Urinary bladder (tissue), 4 donors: Measurements from ENCODE around the gene MKNK2. TPM values are rescaled to one million over a fixed set of nuclear protein-coding genes. Genes with fewer than 3 reads are reported as not detected.

Source experiments
- DNase-seq: peaks from one replicate; pipeline ENCODE4 v3.0.0-alpha.2; 2015; ENCODE audit errors: extremely low spot score
- H3K27ac ChIP-seq: one replicate; pipeline ENCODE4 v1.5.1; 2013; ENCODE audit warnings: low read depth, mild to moderate bottlenecking, moderate library complexity
- H3K36me3 ChIP-seq: one replicate; pipeline ENCODE4 v1.6.1; 2013; ENCODE audit warnings: mild to moderate bottlenecking, moderate library complexity; ENCODE audit not compliant: insufficient read depth
- H3K4me1 ChIP-seq: one replicate; pipeline ENCODE4 v1.6.1; 2013; ENCODE audit warnings: mild to moderate bottlenecking, moderate library complexity; ENCODE audit not compliant: insufficient read depth
- H3K4me3 ChIP-seq: one replicate; pipeline ENCODE4 v1.5.1; 2013; ENCODE audit warnings: low read depth, low read length
- WGBS: extraction: QIAGEN DNeasy Blood & Tissue Kit; methylation state at CpG from one replicate; pipeline ENCODE4 v1.1.7; 2013; 5-methylcytosine and 5-hydroxymethylcytosine counted together
- polyA plus RNA-seq: library from polyadenylated mRNA; stranded (reverse); fragments of 200-250 nt; gene quantifications from one replicate; pipeline ENCODE4 v1.2.3, GENCODE V29; 2013
- total RNA-seq: library from RNA; depleted of rRNA; stranded (reverse); fragments of >200 nt; gene quantifications from one replicate; pipeline ENCODE4 v1.2.3, GENCODE V29; 2014
- donor health status: healthy with polysubstance abuse.
- donor health status: healthy.

The MKNK2 gene
- total and polyA plus RNA-seq, 2 donors = 21.5 to 144 TPM

DNA sequence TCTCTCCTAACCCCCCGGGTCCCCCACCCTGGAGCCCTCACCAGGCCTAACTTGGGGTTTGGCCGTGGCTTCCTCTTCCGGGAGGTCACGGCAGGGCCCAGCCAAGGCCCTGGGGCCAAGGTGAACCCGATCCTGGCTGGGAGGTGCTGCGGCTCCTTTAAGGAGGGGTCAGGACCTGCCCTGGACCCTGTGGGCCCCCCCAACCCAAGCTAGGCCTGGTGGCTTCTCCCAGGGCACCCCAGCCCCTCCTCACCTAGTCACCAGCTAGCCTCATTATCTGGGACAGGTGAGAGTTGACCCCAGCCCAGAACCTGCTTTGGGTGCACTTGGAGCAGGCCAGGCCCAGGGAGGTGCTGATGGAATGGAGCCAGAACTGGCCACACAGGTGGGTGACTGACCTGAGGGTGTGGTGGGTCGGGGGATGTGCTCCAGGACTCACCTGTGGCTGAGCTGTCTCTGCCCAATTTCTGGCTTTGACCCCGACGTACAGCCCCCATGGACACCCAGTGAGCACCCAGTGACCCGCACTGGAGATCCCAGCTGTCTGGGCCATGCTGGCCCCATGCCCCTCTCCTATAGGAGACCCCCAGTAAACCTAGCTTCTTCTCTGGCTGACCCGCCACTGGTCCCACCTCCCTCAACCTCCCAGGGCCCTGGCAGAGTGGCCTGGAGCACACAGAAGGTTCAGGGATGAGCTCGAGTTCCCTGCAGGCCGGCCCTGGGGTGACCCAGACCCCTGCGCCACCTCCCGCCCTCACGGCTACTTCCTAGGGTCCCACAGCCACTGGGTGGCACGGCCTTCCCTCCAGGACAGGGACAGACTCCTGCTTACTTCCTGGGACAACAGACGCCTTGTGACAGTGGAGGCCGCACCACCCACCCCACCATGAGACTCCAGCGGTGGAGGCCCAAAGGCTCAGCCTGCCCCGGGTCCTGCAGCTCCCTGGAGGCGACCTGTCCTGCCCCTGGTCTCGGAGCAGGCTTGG, 6.7 kb upstream of the MKNK2 start:
- 78% methylated on average over 23 of the region's 23 CpGs for WGBS
- H3K4me1 ChIP-seq = peaks cover 6% of the 10 kb centered on the region
- no peak for DNase-seq
- H3K4me3 ChIP-seq = no peak overlapping the region
- no peaks in the 10 kb centered on the region for H3K36me3 ChIP-seq
- H3K27ac ChIP-seq = peak overlapping the region; percentile 68

GRCh38 chr19:2056837-2057192, 5.8 kb upstream of the MKNK2 start:
- 42% methylated on average over 5 of the region's 5 CpGs for WGBS
- peaks cover 6% of the 10 kb centered on the region for H3K4me1 ChIP-seq
- no peaks in the 10 kb centered on the region for H3K36me3 ChIP-seq
- peak overlapping the region; percentile 86 for H3K27ac ChIP-seq
- H3K4me3 ChIP-seq = no peak overlapping the region
- DNase-seq = no peak

DNA sequence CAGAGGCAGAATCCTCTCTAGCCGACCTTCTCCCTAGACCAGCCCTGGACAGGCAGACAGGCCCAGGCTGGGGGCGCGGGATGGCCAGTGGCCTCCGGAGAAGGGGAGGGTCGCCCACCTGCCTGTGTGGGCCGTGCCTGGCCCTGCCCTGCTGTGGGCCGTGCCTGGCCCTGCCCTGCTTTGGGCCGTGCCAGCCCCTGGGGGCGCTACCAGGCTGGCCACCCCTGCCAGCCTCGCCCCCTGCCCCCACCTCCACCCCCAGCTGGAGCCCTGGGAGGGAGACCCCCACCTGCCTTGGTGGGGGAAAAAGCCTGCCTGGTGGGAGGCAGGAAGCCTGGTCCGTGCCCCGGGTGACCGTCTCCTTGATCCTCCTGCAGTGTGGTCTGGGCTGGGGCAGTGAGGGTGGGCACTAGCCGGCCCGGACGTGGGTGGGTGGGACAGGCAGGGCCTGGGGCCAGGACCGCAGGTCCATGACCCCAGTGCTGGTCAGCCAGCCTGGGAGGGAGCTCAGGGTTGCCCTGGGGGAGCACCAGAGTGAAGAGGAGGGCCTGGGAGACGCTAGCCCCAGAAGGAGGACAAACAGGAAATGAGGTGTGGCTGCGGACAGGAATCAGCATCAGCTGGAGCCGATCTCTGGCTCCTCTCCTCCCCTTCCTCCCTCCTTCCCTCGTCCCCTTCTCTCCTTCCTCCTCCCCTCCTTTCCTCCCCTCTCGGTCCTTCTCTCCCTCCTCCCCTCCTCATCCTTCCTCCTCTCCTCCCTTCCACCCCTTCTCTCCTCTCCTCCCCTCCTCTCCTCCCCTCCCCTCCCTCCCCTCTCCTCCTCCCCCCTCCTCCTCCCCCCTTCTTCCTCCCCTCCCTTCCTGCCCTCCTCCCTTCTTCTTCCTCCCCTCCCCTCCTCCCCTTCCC, 5.1 kb upstream of the MKNK2 start:
- Histone ChIP-seq H3K27ac (peak overlapping the region; percentile 97), H3K4me1 (peaks cover 6% of the 10 kb centered on the region), H3K36me3 (no peaks in the 10 kb centered on the region), H3K4me3 (peak overlapping the region; percentile 38)
- peak; percentile 65 for DNase-seq
- WGBS = 23% methylated on average over 22 of the region's 22 CpGs

DNA sequence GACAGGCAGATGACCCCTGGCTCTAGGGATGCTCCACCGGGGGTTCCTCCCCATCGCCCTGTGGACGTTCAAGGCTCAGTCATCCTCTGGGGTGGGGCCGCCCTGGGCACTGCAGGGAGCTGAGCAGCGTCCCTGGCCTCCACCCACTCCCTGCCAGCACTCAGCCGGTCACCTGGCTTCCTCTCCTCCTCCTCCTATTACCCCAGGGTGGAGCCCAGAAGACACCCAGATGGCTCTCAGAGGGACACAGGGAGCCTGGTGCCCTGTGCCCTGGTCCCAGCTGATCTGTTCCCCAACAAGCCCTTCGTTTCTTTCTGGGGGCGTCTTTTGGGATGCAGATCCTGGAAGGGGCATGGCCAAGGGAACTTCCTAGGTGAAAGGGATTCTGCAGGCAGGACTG, 3.7 kb upstream of the MKNK2 start:
- Histone ChIP-seq H3K4me3 (no peak overlapping the region), H3K4me1 (peaks cover 6% of the 10 kb centered on the region), H3K36me3 (no peaks in the 10 kb centered on the region), H3K27ac (peak overlapping the region; percentile 74)
- DNase-seq = no peak
- WGBS = 70% methylated on average over 8 of the region's 8 CpGs

DNA sequence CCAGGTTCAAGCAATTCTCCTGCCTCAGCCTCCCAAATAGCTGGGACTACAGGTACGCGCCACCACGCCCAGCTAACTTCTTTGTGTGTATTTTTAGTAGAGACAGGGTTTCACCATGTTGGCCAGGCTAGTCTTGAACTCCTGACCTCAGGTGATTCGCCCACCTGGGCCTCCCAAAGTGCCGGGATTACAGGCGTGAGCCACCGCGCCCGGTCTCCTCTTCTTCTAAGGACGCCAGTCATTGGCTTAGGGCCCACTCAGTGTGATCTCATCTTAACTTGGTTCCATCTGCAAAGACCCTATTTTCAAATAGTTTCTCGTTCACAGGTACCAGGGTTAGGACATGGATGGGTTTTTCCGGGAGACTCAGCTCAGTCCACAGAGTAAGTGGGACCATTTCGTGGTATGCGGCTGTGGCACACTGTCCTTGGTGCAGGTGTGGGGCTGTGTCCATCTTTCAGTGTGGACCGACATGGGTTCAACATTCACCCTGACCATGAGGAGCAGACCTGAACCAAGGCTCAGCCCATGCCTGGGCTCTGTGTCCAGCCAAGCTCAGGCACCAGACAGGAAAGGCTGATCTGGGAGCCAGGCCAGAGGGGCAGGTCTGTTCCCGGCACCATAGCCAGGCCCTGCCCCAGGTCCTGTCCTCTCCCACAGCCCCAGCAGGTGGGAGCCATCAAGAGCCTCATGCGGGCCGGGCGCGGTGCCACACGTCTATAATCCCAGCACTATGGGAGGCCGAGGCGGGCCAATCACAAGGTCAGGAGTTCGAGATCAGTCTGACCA, 2.8 kb upstream of the MKNK2 start:
- Histone ChIP-seq H3K4me3 (no peak overlapping the region), H3K27ac (peak overlapping the region; percentile 15), H3K36me3 (no peaks in the 10 kb centered on the region), H3K4me1 (peaks cover 4% of the 10 kb centered on the region)
- DNase-seq = no peak
- 63% methylated on average over 24 of the region's 24 CpGs for WGBS

DNA sequence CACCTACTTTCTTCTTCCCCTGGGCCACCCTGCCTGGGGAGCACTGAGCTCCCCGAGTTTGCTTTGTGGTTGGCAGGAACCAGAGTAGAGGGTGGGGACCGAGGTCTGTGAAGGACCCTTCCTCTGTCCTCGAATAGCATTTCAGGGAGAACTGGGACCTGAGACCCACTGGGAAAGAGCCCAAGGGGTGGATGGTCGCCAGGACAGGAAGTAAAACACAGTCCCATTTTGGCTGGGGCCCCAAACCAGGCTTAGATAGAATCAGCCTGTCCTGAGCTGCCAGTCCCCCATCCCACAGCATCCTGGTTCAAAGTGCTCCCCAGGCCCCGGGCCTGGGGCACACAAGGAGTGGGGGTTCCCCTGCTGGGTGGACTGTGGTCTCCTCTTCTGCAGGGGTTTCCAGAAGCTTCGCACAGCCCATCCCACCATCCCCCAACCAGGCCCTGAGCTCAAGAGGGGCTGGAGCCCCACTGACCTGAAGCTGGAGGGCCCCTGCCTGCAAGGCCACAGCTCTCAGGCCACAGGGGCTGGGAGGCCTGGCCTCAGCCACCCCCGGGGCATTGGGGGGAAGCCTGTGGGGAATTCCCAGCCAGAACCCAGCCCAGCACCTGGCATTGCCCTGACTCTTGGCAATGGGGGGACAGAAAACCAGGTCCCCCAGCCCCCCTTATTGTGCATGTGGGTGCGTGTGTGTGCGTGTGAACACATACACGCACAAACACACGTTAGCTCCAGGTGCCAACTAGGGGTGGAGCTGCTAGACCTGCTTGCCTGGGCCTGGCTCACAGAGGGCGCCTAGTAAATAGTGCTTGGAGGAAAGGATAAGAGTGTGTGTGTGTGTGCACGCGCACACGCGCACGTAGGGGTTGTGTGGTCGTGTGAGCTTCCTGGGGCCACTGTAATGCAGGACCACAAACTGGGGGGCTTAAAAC, 995 bp upstream of the MKNK2 start:
- Histone ChIP-seq H3K36me3 (no peaks in the 10 kb centered on the region), H3K27ac (peak overlapping the region; percentile 88), H3K4me1 (peaks cover 2% of the 10 kb centered on the region), H3K4me3 (no peak overlapping the region)
- 50% methylated on average over 18 of the region's 18 CpGs for WGBS
- no peak for DNase-seq

DNA sequence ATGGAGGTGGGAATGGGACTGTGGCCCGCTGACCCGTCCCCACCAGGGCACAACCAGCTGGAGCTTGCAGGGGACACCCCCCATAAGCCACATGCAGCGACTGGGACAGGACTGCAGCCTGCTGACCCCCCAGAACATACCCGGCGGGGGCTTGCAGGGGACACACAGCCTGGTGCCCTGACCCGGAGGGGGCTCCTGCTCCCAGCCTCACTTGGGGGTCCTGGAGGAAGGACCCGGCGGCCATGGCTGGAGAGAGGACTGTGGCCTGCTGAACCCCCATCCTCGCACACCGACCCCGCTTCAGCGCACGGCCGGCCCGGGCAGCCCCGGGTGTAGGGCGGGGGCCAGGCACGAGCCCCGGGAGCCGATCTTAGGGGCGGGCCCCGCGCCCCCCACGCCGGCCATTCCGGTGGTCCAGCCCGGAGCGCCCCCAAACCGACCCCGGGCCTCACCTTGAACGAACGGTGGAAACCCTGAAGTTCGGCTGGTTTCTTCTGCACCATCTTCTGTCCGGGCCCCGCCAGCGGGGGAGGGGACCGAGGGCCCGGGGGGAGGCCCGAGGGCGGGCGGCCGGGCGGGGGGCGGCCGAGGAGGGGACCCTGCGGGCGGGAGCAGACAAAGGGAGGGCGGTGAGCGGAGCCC, 574 bp downstream of the MKNK2 start:
- no peaks in the 10 kb centered on the region for H3K36me3 ChIP-seq
- DNase-seq = no peak
- peak overlapping the region; percentile 95 for H3K27ac ChIP-seq
- H3K4me3 ChIP-seq = peak overlapping the region; percentile 96
- peaks cover under 1% of the 10 kb centered on the region for H3K4me1 ChIP-seq
- under 1% methylated on average over 49 of the region's 49 CpGs for WGBS

DNA sequence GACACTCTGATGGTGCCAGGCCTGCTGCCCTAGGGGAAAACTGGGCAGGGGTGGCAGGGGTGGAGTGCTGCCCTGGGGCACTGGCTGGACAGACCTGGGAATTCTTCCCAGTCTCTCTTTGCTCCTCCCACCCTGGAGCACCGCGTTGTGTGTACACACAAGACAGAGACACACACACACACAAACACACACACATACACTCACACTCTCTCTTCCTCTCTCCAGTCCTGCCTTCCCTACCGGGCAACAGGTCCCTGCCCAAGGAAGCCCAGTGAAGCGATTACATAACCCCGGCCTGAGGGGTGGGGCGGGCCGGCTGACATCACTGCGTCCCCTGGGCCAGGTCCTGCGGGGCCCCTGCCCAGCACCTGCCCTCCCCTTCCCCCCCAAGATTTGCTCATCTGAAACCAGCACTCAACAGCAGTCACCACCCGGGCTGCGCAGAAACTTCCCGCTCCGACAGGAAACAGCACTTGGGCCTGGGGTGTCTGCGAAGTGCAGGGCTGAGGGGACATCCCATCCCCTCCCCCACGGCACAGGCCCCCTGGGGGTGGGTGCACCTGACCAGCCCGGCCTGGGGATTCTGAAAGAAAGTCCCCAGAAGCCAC, 1.2 kb downstream of the MKNK2 start:
- peak overlapping the region; percentile 95 for H3K27ac ChIP-seq
- H3K36me3 ChIP-seq = no peaks in the 10 kb centered on the region
- H3K4me1 ChIP-seq = peaks cover 2% of the 10 kb centered on the region
- peak overlapping the region; percentile 96 for H3K4me3 ChIP-seq
- DNase-seq = no peak
- under 1% methylated on average over 16 of the region's 16 CpGs for WGBS

DNA sequence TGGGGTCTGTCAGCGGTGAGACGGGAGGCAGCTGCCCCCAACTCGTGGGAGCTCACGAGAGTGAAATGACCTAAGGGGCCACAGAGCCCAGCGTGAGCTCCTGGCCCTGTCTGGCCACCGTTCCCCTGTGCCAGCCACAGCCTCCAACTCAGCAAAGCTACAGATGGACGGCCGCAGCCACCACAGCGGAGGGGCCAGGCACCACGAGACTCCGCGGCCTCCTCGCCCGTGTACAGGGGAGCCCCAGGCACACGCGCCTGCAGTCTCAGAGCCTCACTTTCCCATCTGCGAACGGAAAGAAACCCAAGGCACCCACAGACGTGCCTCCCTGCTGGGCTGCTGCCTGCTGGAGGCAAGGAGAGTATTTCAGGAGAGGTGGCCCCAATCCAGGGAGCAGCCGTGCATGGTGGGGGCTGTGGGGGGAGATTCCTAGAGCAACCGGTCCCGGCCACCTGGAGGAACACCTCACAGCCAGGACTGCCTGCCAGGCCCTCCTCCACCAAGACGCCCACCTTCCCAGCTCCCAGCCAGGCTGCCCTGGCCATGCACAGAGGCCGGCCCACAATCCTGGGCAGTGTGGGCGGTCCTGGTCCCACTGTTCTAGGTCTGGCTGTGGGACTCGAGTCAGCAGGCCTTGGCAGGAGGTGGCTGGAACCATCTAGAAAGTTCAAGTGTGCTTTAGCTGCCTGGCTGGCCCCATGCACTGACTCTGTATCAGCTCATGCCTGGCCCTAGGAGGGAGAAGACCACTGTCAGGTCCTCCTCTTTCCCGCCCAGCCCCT, 1.9 kb downstream of the MKNK2 start:
- H3K4me3 ChIP-seq = peak overlapping the region; percentile 96
- WGBS = 61% methylated on average over 27 of the region's 27 CpGs
- peaks cover 2% of the 10 kb centered on the region for H3K4me1 ChIP-seq
- H3K36me3 ChIP-seq = no peaks in the 10 kb centered on the region
- DNase-seq = no peak
- H3K27ac ChIP-seq = peak overlapping the region; percentile 40

DNA sequence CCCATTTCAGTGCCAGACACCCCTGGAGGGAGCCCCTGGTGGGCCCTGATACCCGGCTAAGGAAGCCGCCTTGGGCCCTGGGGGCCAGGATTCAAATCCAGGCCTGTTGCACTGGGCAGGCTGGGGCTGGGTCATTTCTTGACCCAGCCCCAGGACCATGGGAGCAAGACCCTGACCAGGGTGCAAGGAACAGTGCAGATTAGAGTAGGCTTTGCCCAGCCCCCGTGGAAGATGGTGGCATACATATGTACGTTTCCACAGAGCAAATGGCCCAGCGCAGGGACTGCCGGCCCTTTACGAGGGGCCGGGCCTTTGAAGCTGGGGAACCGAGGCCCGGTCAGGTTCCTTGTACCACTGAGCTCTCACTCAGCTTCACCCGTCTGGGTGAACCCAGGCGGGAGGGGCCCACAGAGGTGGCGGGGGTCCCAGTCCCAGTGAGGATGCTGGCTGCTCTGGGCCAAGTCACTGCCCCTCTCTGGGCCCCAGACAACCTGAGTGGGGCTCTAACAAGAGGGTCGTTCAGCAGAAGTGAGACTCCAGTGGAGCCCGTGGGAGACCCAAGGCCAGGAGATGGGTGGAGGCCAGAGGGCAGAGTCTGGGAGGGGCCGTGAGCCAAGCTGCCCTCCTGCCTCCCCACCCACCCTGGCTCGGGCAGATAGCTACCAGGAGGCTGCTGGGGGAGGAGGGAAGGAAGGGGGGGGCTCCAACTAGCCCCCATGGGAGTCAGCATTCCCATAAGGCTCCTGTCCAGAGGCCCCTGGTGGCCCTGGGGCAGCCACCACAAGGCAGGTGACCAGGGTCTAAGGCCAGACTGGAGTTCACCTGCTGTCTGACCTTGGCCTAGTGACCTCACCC, 2.7 kb downstream of the MKNK2 start:
- peaks cover 2% of the 10 kb centered on the region for H3K4me1 ChIP-seq
- H3K4me3 ChIP-seq = peak overlapping the region; percentile 96
- DNase-seq = no peak
- H3K27ac ChIP-seq = no peak overlapping the region
- 74% methylated on average over 17 of the region's 17 CpGs for WGBS
- H3K36me3 ChIP-seq = no peaks in the 10 kb centered on the region
